Endothelial cell of umbilical vein (primary cell): Measurements from ENCODE around the gene TBC1D5. TPM values are rescaled to one million over a fixed set of nuclear protein-coding genes. Genes with fewer than 3 reads are reported as not detected.

Source experiments
- BruUV-seq: library from RNA; stranded (reverse); fragments of 400-500 nt; replicated peaks from 2 replicates; lab custom pipeline; 2021; lab: Mats Ljungman, UMichigan
- CTCF ChIA-PET: fragments of 300-600, 350-600 bp; sonication (Branson Sonifier 250); formaldehyde crosslinking; loops from one replicate; lab custom pipeline; 2021; ENCODE audit warnings: antibody characterized with exemption, inconsistent platforms; lab: Charles Lee
- POLR2A ChIA-PET: fragments of 300-600, 350-600 bp; sonication (Branson Sonifier 250); formaldehyde crosslinking; loops from one replicate; lab custom pipeline; 2021; ENCODE audit warnings: antibody characterized with exemption, inconsistent platforms; lab: Charles Lee
- DNase-seq: peaks from one replicate; pipeline ENCODE4 v3.0.0-alpha.2; 2011; ENCODE audit warnings: low read depth, low spot score
- FAIRE-seq: peaks from 2 replicates; lab custom pipeline; 2011; peaks lifted over from hg19 to GRCh38; lab: Jason Lieb, UNC
- H2AFZ ChIP-seq: 2 replicates; pipeline ENCODE4 v1.6.0; 2012; ENCODE audit warnings: low read depth, low read length, control low read depth, inconsistent platforms
- H3K27ac ChIP-seq: 2 replicates; pipeline ENCODE4 v1.5.1; 2011; ENCODE audit warnings: low read depth, mild to moderate bottlenecking, control low read depth, low read length, moderate library complexity; ENCODE audit not compliant: insufficient read depth
- H3K27me3 ChIP-seq, 2 experiments: 2 replicates each; pipeline versions ENCODE4 v1.6.0 to v1.6.1; 2011; ENCODE audit warnings: low read length in 2 of 2, mixed read lengths in 1 of 2; ENCODE audit not compliant: control insufficient read depth in 2 of 2, insufficient read depth in 2 of 2
- H3K36me3 ChIP-seq, 2 experiments: 2 replicates in 1 of 2; 3 replicates in 1 of 2; pipeline ENCODE4 v1.5.1; 2011; ENCODE audit warnings: low read length in 2 of 2, mild to moderate bottlenecking in 1 of 2, moderate library complexity in 1 of 2; ENCODE audit not compliant: control insufficient read depth in 2 of 2, insufficient read depth in 2 of 2; ENCODE audit errors: extremely low read depth in 1 of 2
- H3K4me1 ChIP-seq: 3 replicates; pipeline ENCODE4 v1.5.1; 2011; ENCODE audit warnings: mild to moderate bottlenecking, low read length; ENCODE audit not compliant: control insufficient read depth, insufficient read depth; ENCODE audit errors: extremely low read depth
- H3K4me2 ChIP-seq: 2 replicates; pipeline ENCODE4 v1.6.1; 2011; ENCODE audit warnings: low read length, control low read depth, mixed read lengths; ENCODE audit not compliant: insufficient read depth
- H3K4me3 ChIP-seq, 3 experiments: fragments of 200-600 bp in 1 of 3; sonication (generic), shearing (Covaris generic) in 1 of 3; replicated peaks in 1 of 3; 2 replicates each; pipeline ENCODE4 v1.5.1; 2011 to 2016; ENCODE audit warnings: control low read depth in 3 of 3, low read length in 3 of 3, mild to moderate bottlenecking in 2 of 3, inconsistent platforms in 1 of 3, low read depth in 1 of 3, moderate library complexity in 1 of 3; ENCODE audit not compliant: insufficient read depth in 1 of 3
- H3K79me2 ChIP-seq: 2 replicates; pipeline ENCODE4 v1.6.0; 2012; ENCODE audit warnings: low read length, inconsistent platforms; ENCODE audit not compliant: control insufficient read depth, insufficient read depth
- H3K9ac ChIP-seq: replicated peaks from 2 replicates; pipeline ENCODE3; 2011; ENCODE audit warnings: low read length, control low read depth; ENCODE audit not compliant: insufficient read depth; ENCODE audit errors: extremely low read depth
- H3K9me1 ChIP-seq: replicated peaks from 3 replicates; pipeline ENCODE4 v1.6.0; 2011; ENCODE audit warnings: mild to moderate bottlenecking, low read length; ENCODE audit not compliant: control insufficient read depth, insufficient read depth; ENCODE audit errors: extremely low read depth
- H3K9me3 ChIP-seq: replicated peaks from 2 replicates; pipeline ENCODE4 v1.5.1; 2012; ENCODE audit warnings: low read length, inconsistent platforms; ENCODE audit not compliant: control insufficient read depth, insufficient read depth
- H4K20me1 ChIP-seq: replicated peaks from 2 replicates; pipeline ENCODE3; 2011; ENCODE audit warnings: mild to moderate bottlenecking, low read length; ENCODE audit not compliant: control insufficient read depth, insufficient read depth; ENCODE audit errors: extremely low read depth
- CTCF ChIP-seq, 2 donors: IDR thresholded peaks; 1 replicate in 1 of 2; 2 replicates in 1 of 2; pipeline ENCODE4 v1.5.1; 2011; ENCODE audit warnings: low read length in 2 of 2, mild to moderate bottlenecking in 2 of 2, moderate library complexity in 2 of 2, control low read depth in 1 of 2, inconsistent platforms in 1 of 2, low read depth in 1 of 2; ENCODE audit not compliant: insufficient read depth in 1 of 2; ENCODE audit errors: extremely low read depth in 1 of 2
- EZH2 ChIP-seq: IDR thresholded peaks from 2 replicates; pipeline ENCODE4 v1.6.1; 2012; ENCODE audit warnings: borderline replicate concordance, low read depth, mild to moderate bottlenecking, moderate library complexity, low read length, inconsistent platforms; ENCODE audit not compliant: severe bottlenecking
- FOS ChIP-seq: IDR thresholded peaks from 2 replicates; pipeline ENCODE4 v1.6.1; 2011; ENCODE audit warnings: mild to moderate bottlenecking, low read length, moderate library complexity, borderline replicate concordance; ENCODE audit not compliant: insufficient read depth
- GATA2 ChIP-seq: IDR thresholded peaks from 2 replicates; pipeline ENCODE4 v1.7.0; 2011; ENCODE audit warnings: low read depth, mild to moderate bottlenecking, moderate library complexity, mixed read lengths, low read length; ENCODE audit not compliant: insufficient read length, insufficient read depth
- JUN ChIP-seq: IDR thresholded peaks from 2 replicates; pipeline ENCODE4 v1.6.1; 2011; ENCODE audit warnings: borderline replicate concordance, low read depth; ENCODE audit not compliant: insufficient read length, insufficient read depth
- MAX ChIP-seq: IDR thresholded peaks from 2 replicates; pipeline ENCODE4 v1.6.1; 2011; ENCODE audit not compliant: insufficient read depth, insufficient read length
- MYC ChIP-seq: IDR thresholded peaks from one replicate; pipeline ENCODE4 v1.6.1; 2011; ENCODE audit warnings: mild to moderate bottlenecking, low read depth, low read length
- POLR2A ChIP-seq: IDR thresholded peaks from 2 replicates; pipeline ENCODE4 v1.6.1; 2012; ENCODE audit warnings: low read depth, mild to moderate bottlenecking, control low read depth, low read length
- POLR2AphosphoS5 ChIP-seq: IDR thresholded peaks from 2 replicates; pipeline ENCODE4 v1.6.1; 2012; ENCODE audit warnings: low read depth, mild to moderate bottlenecking, control low read depth, low read length, moderate library complexity; ENCODE audit not compliant: insufficient read depth
- dilution Hi-C: fragments of 300-500 bp; cut with MboI; formaldehyde crosslinking; loops from one replicate; pipeline ENCODE4 v1.15.0; 2019; ENCODE audit warnings: low sequenced_read_pairs; ENCODE audit not compliant: extremely low pct_ligation_motif_present
- intact Hi-C: fragments of 100-400 bp; cut with micrococcal nuclease; formaldehyde crosslinking; loops from one replicate; pipeline ENCODE4 v1.10.0; 2022
- polyA plus RNA-seq, 4 experiments: library from polyadenylated mRNA; depleted of rRNA in 3 of 4; stranded (reverse) in 3 of 4; unstranded in 1 of 4; fragments of >200 nt; gene quantifications; 2 replicates each; pipeline versions ENCODE4 v1.2.1 to v1.2.3, GENCODE V29; 2011 to 2012; ENCODE audit warnings: missing spikeins in 1 of 4
- total RNA-seq: library from RNA; stranded (reverse); gene quantifications from 2 replicates; pipeline ENCODE4 v1.2.3, GENCODE V29; 2021

Gene TBC1D5
- total and polyA plus RNA-seq, 2 donors (not counting 3 experiments of a cell fraction or from before 2014, with no cell fraction given) = 17.5 to 44.7 TPM

GRCh38 chr3:17135696-17136095 lies 606.7 kb downstream of the TBC1D5 start:
- H3K27me3 ChIP-seq = no peaks in the 10 kb centered on the region
- POLR2A ChIA-PET = no interaction called here
- intact Hi-C loops (no loop called here), dilution Hi-C loops (no loop called here)
- FAIRE-seq (no peak), DNase-seq (no peak)
- H3K27ac ChIP-seq = no peak overlapping the region
- no peak overlapping the region for H3K9ac ChIP-seq
- no peak overlapping the region for H3K4me2 ChIP-seq
- no TSS peak for BruUV-seq
- no peak overlapping the region for H2AFZ ChIP-seq
- no peak overlapping the region for H3K4me3 ChIP-seq
- CTCF ChIA-PET = no interaction called here
- H3K4me1 ChIP-seq = no peaks in the 10 kb centered on the region
- no peaks in the 10 kb centered on the region for H3K9me1 ChIP-seq
- H3K9me3 ChIP-seq = no peaks in the 10 kb centered on the region
- H3K36me3 ChIP-seq = no peaks in the 10 kb centered on the region
- no peaks in the 10 kb centered on the region for H3K79me2 ChIP-seq
- no peaks in the 10 kb centered on the region for H4K20me1 ChIP-seq
- TF ChIP-seq MAX (no peak), FOS (no peak), MYC (no peak), GATA2 (no peak), JUN (no peak), POLR2AphosphoS5 (no peak)

- no peaks in the 10 kb centered on the region for H3K4me1 ChIP-seq
- POLR2A ChIA-PET = no interaction called here
- no peak overlapping the region for H3K27ac ChIP-seq
- no peaks in the 10 kb centered on the region for H3K9me1 ChIP-seq
- H3K9me3 ChIP-seq = no peaks in the 10 kb centered on the region
- TF ChIP-seq JUN (no peak), GATA2 (no peak), FOS (no peak), POLR2AphosphoS5 (no peak), CTCF (IDR thresholded peaks at IDR 0.05; ENCODE audit: extremely low read depth in 1 of 2, insufficient read depth in 1 of 2, low read depth in 1 of 2, low read length in 2 of 2) (no peak), POLR2A (no peak), MYC (no peak), MAX (no peak), EZH2 (no peak)
- H3K4me3 ChIP-seq = no peak overlapping the region
- no peaks in the 10 kb centered on the region for H3K79me2 ChIP-seq
- H2AFZ ChIP-seq = no peak overlapping the region
- dilution Hi-C loops (no loop called here), intact Hi-C loops (no loop called here)
- H4K20me1 ChIP-seq = no peaks in the 10 kb centered on the region
- H3K9ac ChIP-seq = no peak overlapping the region
- BruUV-seq = no TSS peak
- CTCF ChIA-PET = no interaction called here
- H3K36me3 ChIP-seq = no peaks in the 10 kb centered on the region
- no peaks in the 10 kb centered on the region for H3K27me3 ChIP-seq
- FAIRE-seq (no peak), DNase-seq (no peak)
- H3K4me2 ChIP-seq = no peak overlapping the region
Observed at GRCh38 chr3:17133632-17134545, 608.5 kb downstream of the TBC1D5 start.
